Kidney (tissue), 14 donors: Measurements from ENCODE around the gene ADAD2. TPM values are rescaled to one million over a fixed set of nuclear protein-coding genes. Genes with fewer than 3 reads are reported as not detected.

ENCODE experiments used
- DNase-seq, 5 donors: peaks; one replicate each; pipeline ENCODE4 v3.0.0-alpha.2; 2013 to 2020
- FAIRE-seq: peaks from 2 replicates; lab custom pipeline; 2012; peaks lifted over from hg19 to GRCh38; lab: Jason Lieb, UNC
- H3K27ac ChIP-seq, 2 donors: one replicate each; pipeline ENCODE4 v1.7.0; 2013; ENCODE audit warnings: low read depth in 2 of 2, low read length in 2 of 2, inconsistent platforms in 1 of 2
- H3K27me3 ChIP-seq: one replicate; pipeline ENCODE4 v1.7.1; 2013; ENCODE audit warnings: low read length, inconsistent platforms; ENCODE audit not compliant: control insufficient read depth, insufficient read depth
- H3K36me3 ChIP-seq, 3 donors: one replicate each; pipeline versions ENCODE4 v1.7.0 to v1.7.1; 2013; ENCODE audit warnings: low read length in 3 of 3, control low read depth in 1 of 3, inconsistent platforms in 1 of 3; ENCODE audit not compliant: insufficient read depth in 3 of 3, control insufficient read depth in 2 of 3
- H3K4me1 ChIP-seq, 3 donors: one replicate each; pipeline versions ENCODE4 v1.7.0 to v1.7.1; 2013; ENCODE audit warnings: low read length in 3 of 3, inconsistent platforms in 1 of 3, low read depth in 1 of 3; ENCODE audit not compliant: control insufficient read depth in 2 of 3, insufficient read depth in 2 of 3
- H3K4me3 ChIP-seq, 3 donors: one replicate each; pipeline versions ENCODE4 v1.7.0 to v1.8.1; 2013; ENCODE audit warnings: low read length in 3 of 3, control low read depth in 1 of 3, inconsistent platforms in 1 of 3
- H3K9ac ChIP-seq, 3 donors: one replicate each; pipeline versions ENCODE4 v1.7.0 to v1.7.1; 2013; ENCODE audit warnings: low read length in 3 of 3, control low read depth in 1 of 3, inconsistent platforms in 1 of 3
- H3K9me3 ChIP-seq, 3 donors: one replicate each; pipeline versions ENCODE4 v1.7.0 to v1.7.1; 2013; ENCODE audit warnings: low read length in 3 of 3, control low read depth in 1 of 3, inconsistent platforms in 1 of 3; ENCODE audit not compliant: control insufficient read depth in 2 of 3, insufficient read depth in 1 of 3
- intact Hi-C: fragments of 100-400 bp; cut with DNase I; formaldehyde crosslinking; loops from one replicate; pipeline ENCODE4 v1.11.1; 2022
- polyA plus RNA-seq: library from polyadenylated mRNA; stranded (reverse); fragments of 350-450 nt; fragmentation: Illumina TruSeq; extraction: RNeasy Lipid Tissue Mini Kit (QIAGEN cat#74804); gene quantifications from one replicate; pipeline ENCODE4 v1.2.3, GENCODE V29; 2014; ENCODE audit warnings: low read depth, low replicate concordance; ENCODE audit not compliant: insufficient read depth
- total RNA-seq: library from RNA; stranded (reverse); fragmentation: NEBNext Ultra II Directional; extraction: Animal tissue kit (Norgen Biotek cat#: 25700); gene quantifications from one replicate; pipeline ENCODE4 v1.2.1, GENCODE V29; 2021
- TF ChIP-seq, protein P1 (sequence below): IDR thresholded peaks from 3 replicates; pipeline ENCODE4 v1.5.1; 2012; ENCODE audit warnings: mild to moderate bottlenecking, moderate library complexity, borderline replicate concordance; ENCODE audit not compliant: insufficient read depth; ENCODE audit errors: extremely low read depth
- donor health status: control.
- donor health status: control.
- donor health status: control.
- donor health status: control.
- donor health status: control.
- donor health status: DM: yes; HTN: yes; CAD: no.
- donor health status: Normal renal cell carcinoma (clear cell type).

ADAD2 gene
- total and polyA plus RNA-seq, 2 donors from 2014 or later: 0.72 to 0.80 TPM

DNA sequence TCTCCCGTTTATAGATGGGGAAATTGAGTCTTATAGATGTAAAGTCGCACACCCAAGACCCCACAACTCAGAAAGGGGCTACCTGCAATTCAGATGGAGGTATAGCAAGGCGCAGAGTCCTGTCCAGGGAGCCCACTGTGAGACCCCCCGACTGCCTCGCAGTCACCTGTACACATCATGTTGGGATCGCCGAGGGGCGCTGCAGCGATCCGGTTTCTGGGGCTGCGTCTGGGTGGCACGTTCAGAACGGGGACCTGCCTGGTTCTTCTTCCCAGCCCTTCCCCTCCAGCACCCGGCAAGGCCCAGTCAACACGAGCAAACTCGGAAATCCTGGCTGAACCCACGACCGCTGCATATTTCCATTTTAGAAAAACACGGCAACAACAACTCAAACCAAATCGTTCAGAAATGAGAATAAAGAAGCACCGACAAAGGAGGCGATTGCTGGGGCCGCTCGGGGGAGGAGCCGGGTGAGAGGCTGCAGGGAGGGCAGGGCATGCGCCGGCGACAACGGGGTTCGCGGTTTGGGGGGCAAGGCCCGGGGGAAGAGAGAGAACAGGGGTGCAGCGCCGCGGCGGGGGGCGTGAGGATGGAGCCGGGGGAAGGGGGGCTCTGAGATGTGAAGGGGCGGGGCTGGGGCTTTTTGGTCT is 46.6 kb upstream of the ADAD2 start:
- TF ChIP-seq, protein P1, sequence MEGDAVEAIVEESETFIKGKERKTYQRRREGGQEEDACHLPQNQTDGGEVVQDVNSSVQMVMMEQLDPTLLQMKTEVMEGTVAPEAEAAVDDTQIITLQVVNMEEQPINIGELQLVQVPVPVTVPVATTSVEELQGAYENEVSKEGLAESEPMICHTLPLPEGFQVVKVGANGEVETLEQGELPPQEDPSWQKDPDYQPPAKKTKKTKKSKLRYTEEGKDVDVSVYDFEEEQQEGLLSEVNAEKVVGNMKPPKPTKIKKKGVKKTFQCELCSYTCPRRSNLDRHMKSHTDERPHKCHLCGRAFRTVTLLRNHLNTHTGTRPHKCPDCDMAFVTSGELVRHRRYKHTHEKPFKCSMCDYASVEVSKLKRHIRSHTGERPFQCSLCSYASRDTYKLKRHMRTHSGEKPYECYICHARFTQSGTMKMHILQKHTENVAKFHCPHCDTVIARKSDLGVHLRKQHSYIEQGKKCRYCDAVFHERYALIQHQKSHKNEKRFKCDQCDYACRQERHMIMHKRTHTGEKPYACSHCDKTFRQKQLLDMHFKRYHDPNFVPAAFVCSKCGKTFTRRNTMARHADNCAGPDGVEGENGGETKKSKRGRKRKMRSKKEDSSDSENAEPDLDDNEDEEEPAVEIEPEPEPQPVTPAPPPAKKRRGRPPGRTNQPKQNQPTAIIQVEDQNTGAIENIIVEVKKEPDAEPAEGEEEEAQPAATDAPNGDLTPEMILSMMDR: no peak
- intact Hi-C loops: no loop called here
- no peaks in the 10 kb centered on the region for H3K9me3 ChIP-seq
- H3K4me1 ChIP-seq: peaks cover 0 to 6% (median 0%) of the 10 kb centered on the region in 3 donors
- DNase-seq (peak in 4 of 5 donors; percentile 55 to 81 (median 66)), FAIRE-seq (no peak)
- H3K27me3 ChIP-seq: no peaks in the 10 kb centered on the region
- H3K9ac ChIP-seq: peak overlapping the region; percentile 45 to 70 (median 60)
- H3K4me3 ChIP-seq: peak overlapping the region; percentile 77 to 82 (median 82)
- H3K36me3 ChIP-seq: no peaks in the 10 kb centered on the region
- H3K27ac ChIP-seq: peak overlapping the region; percentile 11 to 53

DNA sequence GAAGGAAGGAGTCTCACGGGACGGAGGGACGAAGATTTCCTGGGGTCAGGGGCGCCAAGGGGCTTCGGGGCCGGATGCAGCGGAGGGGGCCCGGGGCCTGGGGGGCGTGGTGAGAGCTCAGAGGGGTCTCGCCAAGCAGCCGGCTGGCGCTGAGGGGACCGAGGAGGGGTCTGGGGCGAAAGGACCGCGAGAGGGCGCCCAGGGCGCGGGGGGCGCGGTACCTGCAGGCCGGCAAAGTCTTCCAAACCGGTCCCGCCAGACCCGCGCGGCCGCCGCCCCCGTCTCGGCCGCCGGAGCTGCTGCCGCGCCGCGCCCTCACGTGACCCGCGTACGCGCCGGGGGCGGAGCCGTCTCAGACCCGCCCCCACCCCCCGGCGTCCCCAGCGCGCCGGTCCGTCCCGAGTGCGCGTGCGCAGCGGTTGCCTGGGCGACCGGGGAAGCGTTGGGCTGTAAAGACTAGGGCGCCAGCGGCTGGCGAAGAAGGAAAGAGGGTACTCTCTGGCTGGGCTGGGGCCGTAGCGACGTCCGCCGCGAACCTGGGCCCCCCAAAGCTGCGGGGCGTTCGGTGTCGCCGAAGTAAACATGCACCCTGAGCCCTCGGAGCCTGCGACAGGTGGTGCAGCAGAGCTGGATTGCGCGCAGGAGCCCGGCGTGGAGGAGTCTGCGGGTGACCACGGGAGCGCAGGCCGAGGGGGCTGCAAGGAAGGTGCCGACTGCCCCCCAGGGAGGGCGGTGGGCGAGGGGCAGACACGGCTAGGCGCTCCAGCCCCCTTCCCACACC is 45.9 kb upstream of the ADAD2 start, which contains the start of the genes DNAAF1 and HSDL1:
Gene DNAAF1 (plus strand): TSS at position 450 of the 781 bp plus-strand sequence. CDS start 133 bp downstream, at position 583.
Gene HSDL1 (minus strand): TSS at position 319 of the 781 bp plus-strand sequence. CDS start 13,856 bp downstream, outside the sequence.
- FAIRE-seq: no peak
- intact Hi-C loops: no loop called here

GRCh38 chr16:84150926-84151325 is 40.0 kb upstream of the ADAD2 start:
- no peak for DNase-seq
- Histone ChIP-seq H3K27ac (no peak overlapping the region), H3K9me3 (no peaks in the 10 kb centered on the region), H3K4me1 (no peaks in the 10 kb centered on the region), H3K36me3 (no peaks in the 10 kb centered on the region), H3K9ac (no peak overlapping the region), H3K4me3 (no peak overlapping the region), H3K27me3 (no peaks in the 10 kb centered on the region)
- no peak for FAIRE-seq
- TF ChIP-seq, protein P1: no peak
- intact Hi-C loops: no loop called here

More for the DNA sequence above, 45.9 kb upstream of the ADAD2 start, which contains the start of the genes DNAAF1 and HSDL1:
- peak within 1 kb of the TSS; percentile 45 to 70 (median 60) for H3K9ac ChIP-seq
- H3K4me1 ChIP-seq: peaks cover 0 to 6% (median 0%) of the 10 kb centered on the region in 3 donors
- no peaks in the 10 kb centered on the region for H3K27me3 ChIP-seq
- peak within 1 kb of the TSS; percentile 11 to 53 for H3K27ac ChIP-seq
- peak; percentile 94 to 97 (median 96) for DNase-seq
- H3K36me3 ChIP-seq: no peaks in the 10 kb centered on the region
- peak within 1 kb of the TSS; percentile 77 to 82 (median 82) for H3K4me3 ChIP-seq
- TF ChIP-seq, protein P1: peak; percentile 8
- H3K9me3 ChIP-seq: no peaks in the 10 kb centered on the region
